Parathyroid adenoma (tissue), 2 donors: ENCODE measurements around the gene CYTH4.

ENCODE experiments used
- H2AFZ ChIP-seq: fragments of 300-600 bp; sonication (generic); one replicate; pipeline ENCODE4 v1.7.0; 2017; ENCODE audit warnings: antibody characterized with exemption, mild to moderate bottlenecking
- H3K27ac ChIP-seq: fragments of 300-600 bp; sonication (generic); one replicate; pipeline ENCODE4 v1.7.0; 2017
- H3K27me3 ChIP-seq: fragments of 300-600 bp; sonication (generic); one replicate; pipeline ENCODE4 v1.7.0; 2017; ENCODE audit warnings: low read length; ENCODE audit not compliant: control insufficient read depth, insufficient read depth
- H3K36me3 ChIP-seq: fragments of 300-600 bp; sonication (generic); one replicate; pipeline ENCODE4 v1.7.0; 2017; ENCODE audit warnings: low read length; ENCODE audit not compliant: control insufficient read depth, insufficient read depth
- H3K4me1 ChIP-seq: fragments of 300-600 bp; sonication (generic); one replicate; pipeline ENCODE4 v1.7.0; 2017; ENCODE audit warnings: control low read depth
- H3K4me2 ChIP-seq: fragments of 300-600 bp; sonication (generic); one replicate; pipeline ENCODE4 v1.7.0; 2017; ENCODE audit warnings: low read length
- H3K4me3 ChIP-seq: fragments of 300-600 bp; sonication (generic); one replicate; pipeline ENCODE4 v1.7.0; 2017; ENCODE audit warnings: low read depth, low read length
- H3K79me2 ChIP-seq: fragments of 300-600 bp; sonication (generic); one replicate; pipeline ENCODE4 v1.7.0; 2017; ENCODE audit warnings: control low read depth
- H3K9ac ChIP-seq: fragments of 300-600 bp; sonication (generic); one replicate; pipeline ENCODE4 v1.7.0; 2017; ENCODE audit warnings: mild to moderate bottlenecking
- H3K9me3 ChIP-seq: fragments of 300-600 bp; sonication (generic); one replicate; pipeline ENCODE4 v1.7.0; 2017; ENCODE audit warnings: low read length; ENCODE audit not compliant: control insufficient read depth
- CTCF ChIP-seq: fragments of 300-600 bp; sonication (generic); IDR thresholded peaks from one replicate; pipeline ENCODE4 v1.7.0; 2017; ENCODE audit warnings: antibody characterized with exemption, mild to moderate bottlenecking
- donor health status: primary hyperparathyroidism.

CYTH4 gene

GRCh38 chr22:37304595-37305343 is 22.5 kb downstream of the CYTH4 start:
- no peaks in the 10 kb centered on the region for H3K4me1 ChIP-seq
- no peak overlapping the region for H3K27ac ChIP-seq
- H3K9ac ChIP-seq, result no peak overlapping the region
- no peak overlapping the region for H3K4me2 ChIP-seq
- no peaks in the 10 kb centered on the region for H3K9me3 ChIP-seq
- no peaks in the 10 kb centered on the region for H3K79me2 ChIP-seq
- H2AFZ ChIP-seq, result no peak overlapping the region
- no peak overlapping the region for H3K4me3 ChIP-seq
- no peaks in the 10 kb centered on the region for H3K27me3 ChIP-seq
- TF ChIP-seq CTCF, result no peak
- no peaks in the 10 kb centered on the region for H3K36me3 ChIP-seq

- H3K27ac ChIP-seq, result no peak overlapping the region
- no peak for TF ChIP-seq CTCF
- no peaks in the 10 kb centered on the region for H3K9me3 ChIP-seq
- H3K4me2 ChIP-seq, result no peak overlapping the region
- no peak overlapping the region for H2AFZ ChIP-seq
- no peaks in the 10 kb centered on the region for H3K4me1 ChIP-seq
- H3K4me3 ChIP-seq, result no peak overlapping the region
- H3K79me2 ChIP-seq, result no peaks in the 10 kb centered on the region
- H3K36me3 ChIP-seq, result no peaks in the 10 kb centered on the region
- H3K27me3 ChIP-seq, result no peaks in the 10 kb centered on the region
- no peak overlapping the region for H3K9ac ChIP-seq
Measured at GRCh38 chr22:37305887-37306286, 23.6 kb downstream of the CYTH4 start.

- Histone ChIP-seq H3K4me2 (no peak overlapping the region), H3K9me3 (no peaks in the 10 kb centered on the region), H3K27ac (no peak overlapping the region), H2AFZ (no peak overlapping the region), H3K4me3 (no peak overlapping the region), H3K36me3 (no peaks in the 10 kb centered on the region), H3K79me2 (no peaks in the 10 kb centered on the region), H3K4me1 (no peaks in the 10 kb centered on the region), H3K9ac (no peak overlapping the region), H3K27me3 (no peaks in the 10 kb centered on the region)
- TF ChIP-seq CTCF, result no peak
Measured at GRCh38 chr22:37306494-37306829, 24.2 kb downstream of the CYTH4 start.

- TF ChIP-seq CTCF, result no peak
- no peaks in the 10 kb centered on the region for H3K9me3 ChIP-seq
- no peaks in the 10 kb centered on the region for H3K4me1 ChIP-seq
- H3K27ac ChIP-seq, result no peak overlapping the region
- no peaks in the 10 kb centered on the region for H3K79me2 ChIP-seq
- no peaks in the 10 kb centered on the region for H3K36me3 ChIP-seq
- no peak overlapping the region for H3K4me2 ChIP-seq
- H3K27me3 ChIP-seq, result no peaks in the 10 kb centered on the region
- H2AFZ ChIP-seq, result no peak overlapping the region
- H3K4me3 ChIP-seq, result no peak overlapping the region
- no peak overlapping the region for H3K9ac ChIP-seq
Measured at GRCh38 chr22:37308385-37309200, 26.3 kb downstream of the CYTH4 start.
